Measurements from ENCODE around the gene PSD. TPM values are rescaled to one million over a fixed set of nuclear protein-coding genes. Genes with fewer than 3 reads are reported as not detected.

The PSD gene
- total and polyA plus RNA-seq, 9 of the 15 experiments (the other 6 are each of a cell fraction or from before 2014, with no cell fraction given), result 0.11 to 1.7 (median 0.54) TPM; not detected in 2

DNA sequence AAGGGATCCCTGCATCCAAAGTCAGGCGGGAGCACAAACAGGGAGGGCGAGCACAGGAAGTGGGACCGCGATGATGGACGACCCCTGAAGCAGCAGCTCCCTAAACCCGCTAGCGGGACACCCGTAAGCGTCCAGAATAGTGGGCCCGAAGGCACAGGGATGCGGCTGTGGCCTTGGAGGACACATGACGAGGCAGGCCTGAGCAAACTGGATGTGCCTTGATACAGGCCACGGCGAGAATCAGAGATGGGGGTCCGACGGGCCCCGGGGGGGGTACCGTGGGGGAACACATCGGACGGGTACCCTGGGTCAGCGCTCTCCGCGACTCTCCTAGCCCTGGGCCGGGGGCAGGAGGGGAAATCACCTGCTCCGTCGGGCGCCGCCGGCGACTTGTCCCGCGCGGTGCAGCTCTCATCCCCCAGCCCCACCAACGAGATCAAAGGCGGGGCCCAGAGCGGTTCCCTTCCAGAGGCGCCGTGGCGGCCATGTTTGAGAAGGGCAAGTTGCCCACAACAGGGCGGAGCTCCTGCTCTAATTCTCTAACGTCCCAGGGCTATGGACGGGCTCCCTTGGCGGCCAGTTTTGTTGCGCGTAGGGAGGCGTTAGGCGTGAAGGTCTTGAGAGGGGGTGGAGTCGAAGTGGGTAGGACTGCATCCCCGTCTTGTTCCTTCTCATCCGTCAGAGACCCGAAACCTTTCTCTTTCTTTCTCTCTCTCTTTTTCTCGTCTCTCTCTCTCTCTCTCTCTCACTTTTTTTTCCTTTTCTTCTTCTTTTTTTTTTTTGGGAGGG lies 13.8 kb upstream of the PSD start, which contains the start of gene CUEDC2 (continued):
- TF ChIP-seq, protein P1, sequence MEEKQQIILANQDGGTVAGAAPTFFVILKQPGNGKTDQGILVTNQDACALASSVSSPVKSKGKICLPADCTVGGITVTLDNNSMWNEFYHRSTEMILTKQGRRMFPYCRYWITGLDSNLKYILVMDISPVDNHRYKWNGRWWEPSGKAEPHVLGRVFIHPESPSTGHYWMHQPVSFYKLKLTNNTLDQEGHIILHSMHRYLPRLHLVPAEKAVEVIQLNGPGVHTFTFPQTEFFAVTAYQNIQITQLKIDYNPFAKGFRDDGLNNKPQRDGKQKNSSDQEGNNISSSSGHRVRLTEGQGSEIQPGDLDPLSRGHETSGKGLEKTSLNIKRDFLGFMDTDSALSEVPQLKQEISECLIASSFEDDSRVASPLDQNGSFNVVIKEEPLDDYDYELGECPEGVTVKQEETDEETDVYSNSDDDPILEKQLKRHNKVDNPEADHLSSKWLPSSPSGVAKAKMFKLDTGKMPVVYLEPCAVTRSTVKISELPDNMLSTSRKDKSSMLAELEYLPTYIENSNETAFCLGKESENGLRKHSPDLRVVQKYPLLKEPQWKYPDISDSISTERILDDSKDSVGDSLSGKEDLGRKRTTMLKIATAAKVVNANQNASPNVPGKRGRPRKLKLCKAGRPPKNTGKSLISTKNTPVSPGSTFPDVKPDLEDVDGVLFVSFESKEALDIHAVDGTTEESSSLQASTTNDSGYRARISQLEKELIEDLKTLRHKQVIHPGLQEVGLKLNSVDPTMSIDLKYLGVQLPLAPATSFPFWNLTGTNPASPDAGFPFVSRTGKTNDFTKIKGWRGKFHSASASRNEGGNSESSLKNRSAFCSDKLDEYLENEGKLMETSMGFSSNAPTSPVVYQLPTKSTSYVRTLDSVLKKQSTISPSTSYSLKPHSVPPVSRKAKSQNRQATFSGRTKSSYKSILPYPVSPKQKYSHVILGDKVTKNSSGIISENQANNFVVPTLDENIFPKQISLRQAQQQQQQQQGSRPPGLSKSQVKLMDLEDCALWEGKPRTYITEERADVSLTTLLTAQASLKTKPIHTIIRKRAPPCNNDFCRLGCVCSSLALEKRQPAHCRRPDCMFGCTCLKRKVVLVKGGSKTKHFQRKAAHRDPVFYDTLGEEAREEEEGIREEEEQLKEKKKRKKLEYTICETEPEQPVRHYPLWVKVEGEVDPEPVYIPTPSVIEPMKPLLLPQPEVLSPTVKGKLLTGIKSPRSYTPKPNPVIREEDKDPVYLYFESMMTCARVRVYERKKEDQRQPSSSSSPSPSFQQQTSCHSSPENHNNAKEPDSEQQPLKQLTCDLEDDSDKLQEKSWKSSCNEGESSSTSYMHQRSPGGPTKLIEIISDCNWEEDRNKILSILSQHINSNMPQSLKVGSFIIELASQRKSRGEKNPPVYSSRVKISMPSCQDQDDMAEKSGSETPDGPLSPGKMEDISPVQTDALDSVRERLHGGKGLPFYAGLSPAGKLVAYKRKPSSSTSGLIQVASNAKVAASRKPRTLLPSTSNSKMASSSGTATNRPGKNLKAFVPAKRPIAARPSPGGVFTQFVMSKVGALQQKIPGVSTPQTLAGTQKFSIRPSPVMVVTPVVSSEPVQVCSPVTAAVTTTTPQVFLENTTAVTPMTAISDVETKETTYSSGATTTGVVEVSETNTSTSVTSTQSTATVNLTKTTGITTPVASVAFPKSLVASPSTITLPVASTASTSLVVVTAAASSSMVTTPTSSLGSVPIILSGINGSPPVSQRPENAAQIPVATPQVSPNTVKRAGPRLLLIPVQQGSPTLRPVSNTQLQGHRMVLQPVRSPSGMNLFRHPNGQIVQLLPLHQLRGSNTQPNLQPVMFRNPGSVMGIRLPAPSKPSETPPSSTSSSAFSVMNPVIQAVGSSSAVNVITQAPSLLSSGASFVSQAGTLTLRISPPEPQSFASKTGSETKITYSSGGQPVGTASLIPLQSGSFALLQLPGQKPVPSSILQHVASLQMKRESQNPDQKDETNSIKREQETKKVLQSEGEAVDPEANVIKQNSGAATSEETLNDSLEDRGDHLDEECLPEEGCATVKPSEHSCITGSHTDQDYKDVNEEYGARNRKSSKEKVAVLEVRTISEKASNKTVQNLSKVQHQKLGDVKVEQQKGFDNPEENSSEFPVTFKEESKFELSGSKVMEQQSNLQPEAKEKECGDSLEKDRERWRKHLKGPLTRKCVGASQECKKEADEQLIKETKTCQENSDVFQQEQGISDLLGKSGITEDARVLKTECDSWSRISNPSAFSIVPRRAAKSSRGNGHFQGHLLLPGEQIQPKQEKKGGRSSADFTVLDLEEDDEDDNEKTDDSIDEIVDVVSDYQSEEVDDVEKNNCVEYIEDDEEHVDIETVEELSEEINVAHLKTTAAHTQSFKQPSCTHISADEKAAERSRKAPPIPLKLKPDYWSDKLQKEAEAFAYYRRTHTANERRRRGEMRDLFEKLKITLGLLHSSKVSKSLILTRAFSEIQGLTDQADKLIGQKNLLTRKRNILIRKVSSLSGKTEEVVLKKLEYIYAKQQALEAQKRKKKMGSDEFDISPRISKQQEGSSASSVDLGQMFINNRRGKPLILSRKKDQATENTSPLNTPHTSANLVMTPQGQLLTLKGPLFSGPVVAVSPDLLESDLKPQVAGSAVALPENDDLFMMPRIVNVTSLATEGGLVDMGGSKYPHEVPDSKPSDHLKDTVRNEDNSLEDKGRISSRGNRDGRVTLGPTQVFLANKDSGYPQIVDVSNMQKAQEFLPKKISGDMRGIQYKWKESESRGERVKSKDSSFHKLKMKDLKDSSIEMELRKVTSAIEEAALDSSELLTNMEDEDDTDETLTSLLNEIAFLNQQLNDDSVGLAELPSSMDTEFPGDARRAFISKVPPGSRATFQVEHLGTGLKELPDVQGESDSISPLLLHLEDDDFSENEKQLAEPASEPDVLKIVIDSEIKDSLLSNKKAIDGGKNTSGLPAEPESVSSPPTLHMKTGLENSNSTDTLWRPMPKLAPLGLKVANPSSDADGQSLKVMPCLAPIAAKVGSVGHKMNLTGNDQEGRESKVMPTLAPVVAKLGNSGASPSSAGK (IDR thresholded peaks at IDR 0.05), result no peak
- no peak for TF ChIP-seq SETDB1 (IDR thresholded peaks at IDR 0.05; ENCODE audit: low read length)
- no peak for TF ChIP-seq CEBPG (CRISPR knock-in tag; IDR thresholded peaks at IDR 0.05)
- TF ChIP-seq CEBPG (tag; conservative IDR thresholded peaks at IDR 0.05 in 1 of 2, IDR thresholded peaks at IDR 0.05 in 1 of 2), result no peak
- peak; percentile 10; the same call in 1 of the 2 replicates for TF ChIP-seq MTA2 (IDR thresholded peaks at IDR 0.05; ENCODE audit: low read depth)
- TF ChIP-seq ZNF253 (CRISPR knock-in tag; conservative IDR thresholded peaks at IDR 0.05), result no peak
- TF ChIP-seq PML (IDR thresholded peaks at IDR 0.05; ENCODE audit: low read length), result 0 out of 2 replicates have a peak, but pooled peaks have one; percentile 27
- peak; percentile 30; the same call in 1 of the 2 replicates for TF ChIP-seq BHLHE40 (IDR thresholded peaks at IDR 0.05; ENCODE audit: low read length)
- TF ChIP-seq ESRRB (CRISPR knock-in tag; IDR thresholded peaks at IDR 0.05; ENCODE audit: borderline replicate concordance), result no peak
- TF ChIP-seq HCFC1 (IDR thresholded peaks at IDR 0.05; ENCODE audit: low read depth, low read length), result peak; percentile 93
- TF ChIP-seq, protein P2, sequence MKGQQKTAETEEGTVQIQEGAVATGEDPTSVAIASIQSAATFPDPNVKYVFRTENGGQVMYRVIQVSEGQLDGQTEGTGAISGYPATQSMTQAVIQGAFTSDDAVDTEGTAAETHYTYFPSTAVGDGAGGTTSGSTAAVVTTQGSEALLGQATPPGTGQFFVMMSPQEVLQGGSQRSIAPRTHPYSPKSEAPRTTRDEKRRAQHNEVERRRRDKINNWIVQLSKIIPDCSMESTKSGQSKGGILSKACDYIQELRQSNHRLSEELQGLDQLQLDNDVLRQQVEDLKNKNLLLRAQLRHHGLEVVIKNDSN (CRISPR knock-in tag; IDR thresholded peaks at IDR 0.05), result 0 out of 2 replicates have a peak, but pooled peaks have one; percentile 13
- TF ChIP-seq, protein P3, sequence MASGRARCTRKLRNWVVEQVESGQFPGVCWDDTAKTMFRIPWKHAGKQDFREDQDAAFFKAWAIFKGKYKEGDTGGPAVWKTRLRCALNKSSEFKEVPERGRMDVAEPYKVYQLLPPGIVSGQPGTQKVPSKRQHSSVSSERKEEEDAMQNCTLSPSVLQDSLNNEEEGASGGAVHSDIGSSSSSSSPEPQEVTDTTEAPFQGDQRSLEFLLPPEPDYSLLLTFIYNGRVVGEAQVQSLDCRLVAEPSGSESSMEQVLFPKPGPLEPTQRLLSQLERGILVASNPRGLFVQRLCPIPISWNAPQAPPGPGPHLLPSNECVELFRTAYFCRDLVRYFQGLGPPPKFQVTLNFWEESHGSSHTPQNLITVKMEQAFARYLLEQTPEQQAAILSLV (tag; IDR thresholded peaks at IDR 0.05), result no peak
- TF ChIP-seq ZNF551 (CRISPR knock-in tag; IDR thresholded peaks at IDR 0.05), result no peak
- TF ChIP-seq PURB (CRISPR knock-in tag; IDR thresholded peaks at IDR 0.05; ENCODE audit: low read depth), result no peak
- peak; percentile 99 for TF ChIP-seq SP1 (CRISPR knock-in tag; IDR thresholded peaks at IDR 0.05)
- no peak for TF ChIP-seq MCM7 (IDR thresholded peaks at IDR 0.05)
